Lower leg skin (tissue), 3 donors: ENCODE measurements around the gene SLC8A1.

Experiments
- POLR2A ChIP-seq, 2 donors: fragments of 450-650 bp; IDR thresholded peaks; one replicate each; pipeline ENCODE4 v1.6.1; 2016 to 2017; ENCODE audit warnings: antibody characterized with exemption in 2 of 2, mild to moderate bottlenecking in 1 of 2, moderate library complexity in 1 of 2
- TF ChIP-seq, protein P1 (sequence below), 3 donors: fragments of 450-650 bp; IDR thresholded peaks; one replicate each; pipeline ENCODE4 v1.5.1; 2016; ENCODE audit warnings: antibody characterized with exemption in 3 of 3, mild to moderate bottlenecking in 3 of 3, moderate library complexity in 2 of 3

DNA sequence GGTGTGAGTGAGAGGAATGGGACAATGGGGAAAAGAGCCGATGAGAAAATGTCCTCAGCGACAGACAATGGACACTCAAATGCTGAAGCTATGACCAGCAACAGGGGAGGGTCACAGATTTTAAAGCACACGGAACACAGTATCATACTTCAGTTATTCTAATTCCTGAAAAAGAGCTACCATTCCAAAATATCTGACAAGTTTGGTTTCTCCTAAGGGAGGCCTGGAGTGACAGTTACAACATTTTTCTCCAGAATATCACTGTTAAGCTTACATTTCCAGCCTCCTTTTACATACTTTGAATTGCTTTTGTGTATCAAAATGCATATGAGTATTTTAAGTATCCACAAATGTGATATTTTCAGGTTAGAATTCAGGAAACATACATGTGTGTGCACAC, 351.2 kb downstream of the SLC8A1 start:
- no peak for TF ChIP-seq POLR2A (IDR thresholded peaks at IDR 0.05)
- TF ChIP-seq, protein P1, sequence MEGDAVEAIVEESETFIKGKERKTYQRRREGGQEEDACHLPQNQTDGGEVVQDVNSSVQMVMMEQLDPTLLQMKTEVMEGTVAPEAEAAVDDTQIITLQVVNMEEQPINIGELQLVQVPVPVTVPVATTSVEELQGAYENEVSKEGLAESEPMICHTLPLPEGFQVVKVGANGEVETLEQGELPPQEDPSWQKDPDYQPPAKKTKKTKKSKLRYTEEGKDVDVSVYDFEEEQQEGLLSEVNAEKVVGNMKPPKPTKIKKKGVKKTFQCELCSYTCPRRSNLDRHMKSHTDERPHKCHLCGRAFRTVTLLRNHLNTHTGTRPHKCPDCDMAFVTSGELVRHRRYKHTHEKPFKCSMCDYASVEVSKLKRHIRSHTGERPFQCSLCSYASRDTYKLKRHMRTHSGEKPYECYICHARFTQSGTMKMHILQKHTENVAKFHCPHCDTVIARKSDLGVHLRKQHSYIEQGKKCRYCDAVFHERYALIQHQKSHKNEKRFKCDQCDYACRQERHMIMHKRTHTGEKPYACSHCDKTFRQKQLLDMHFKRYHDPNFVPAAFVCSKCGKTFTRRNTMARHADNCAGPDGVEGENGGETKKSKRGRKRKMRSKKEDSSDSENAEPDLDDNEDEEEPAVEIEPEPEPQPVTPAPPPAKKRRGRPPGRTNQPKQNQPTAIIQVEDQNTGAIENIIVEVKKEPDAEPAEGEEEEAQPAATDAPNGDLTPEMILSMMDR (IDR thresholded peaks at IDR 0.05): no peak
